Esophagus squamous epithelium (tissue), 4 donors: ENCODE data around the gene N4BP3.

Experiments
- CTCF ChIP-seq, 6 experiments: fragments of 450-650 bp in 4 of 6; fragments of 200-600 bp in 2 of 6; sonication (generic) in 2 of 6; IDR thresholded peaks; one replicate each; pipeline ENCODE4 v1.5.1; 2016 to 2019; ENCODE audit warnings: antibody characterized with exemption in 6 of 6, mild to moderate bottlenecking in 4 of 6, moderate library complexity in 4 of 6
- POLR2A ChIP-seq, 4 donors: fragments of 450-650 bp; IDR thresholded peaks; one replicate each; pipeline ENCODE4 v1.6.1; 2017; ENCODE audit warnings: antibody characterized with exemption in 4 of 4, mild to moderate bottlenecking in 4 of 4, moderate library complexity in 3 of 4

DNA sequence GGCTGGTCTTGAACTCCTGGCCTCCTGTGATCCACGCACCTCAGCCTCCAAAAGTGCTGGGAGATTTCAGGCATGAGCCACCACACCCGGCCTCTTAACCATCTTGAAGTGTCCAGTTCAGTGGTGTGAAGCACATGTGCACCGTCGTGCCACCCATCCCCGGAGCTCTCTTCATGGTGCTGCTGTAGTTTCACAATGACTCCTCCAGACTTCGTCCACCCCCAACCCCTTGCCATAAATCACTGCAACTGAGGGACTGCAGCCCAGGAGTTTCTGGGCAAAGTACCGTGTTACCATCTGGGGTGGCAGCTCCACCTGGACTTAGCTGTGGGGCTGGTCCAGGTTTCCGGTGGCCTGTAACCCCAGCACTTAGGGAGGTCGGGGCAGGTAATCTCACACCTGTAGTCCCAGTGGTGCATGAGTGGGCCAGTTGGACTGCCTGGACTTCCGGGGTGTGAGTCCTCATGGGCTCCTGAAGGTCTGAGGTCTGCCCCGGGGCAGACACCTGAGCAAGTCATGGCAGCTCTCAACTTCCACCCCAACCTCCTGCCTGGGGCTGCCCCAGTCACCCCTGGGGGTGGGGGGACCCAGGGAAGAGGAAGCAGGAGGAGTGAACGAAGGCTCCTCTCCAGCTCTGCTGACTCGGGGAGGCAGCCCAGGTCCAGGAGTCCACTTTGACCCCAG lies 6.6 kb upstream of the N4BP3 start:
- TF ChIP-seq CTCF (IDR thresholded peaks at IDR 0.05) (no peak), POLR2A (IDR thresholded peaks at IDR 0.05) (no peak)
